HG02938 (cell line): ENCODE results near the gene SETD1B.
"Not testable (repeated sequence)": the region's sequence is repeated elsewhere in the genome, so short reads cannot be mapped to it uniquely, and the experiment has no call there.

Experiments used
- ATAC-seq: cut with Tn5 transposase; IDR thresholded peaks from one replicate; pipeline ENCODE4 v1.9.1; 2021; ENCODE audit warnings: mild to moderate bottlenecking, moderate library complexity; ENCODE audit not compliant: unreplicated experiment

SETD1B gene

GRCh38 chr12:121803861-121804416 is at the start of gene SETD1B:
SETD1B (plus strand) TSS chr12:121804009; CDS start chr12:121804738, 729 bp downstream.
- ATAC-seq, result no peak

GRCh38 chr12:121754836-121755235 is 49.0 kb upstream of the SETD1B start:
- no peak for ATAC-seq

GRCh38 chr12:121755591-121755990 is 48.2 kb upstream of the SETD1B start:
- ATAC-seq, result no peak

GRCh38 chr12:121758536-121758935 is 45.3 kb upstream of the SETD1B start:
- ATAC-seq, result not testable (repeated sequence)

- no peak for ATAC-seq
These were observed 41.5 kb upstream of the SETD1B start for GRCh38 chr12:121762269-121762668.

GRCh38 chr12:121764808-121765207 is 39.0 kb upstream of the SETD1B start:
- ATAC-seq, result no peak

- ATAC-seq, result no peak
These were observed 38.2 kb upstream of the SETD1B start for GRCh38 chr12:121765573-121765972.

GRCh38 chr12:121766290-121767039 is 37.3 kb upstream of the SETD1B start:
- ATAC-seq, result no peak

GRCh38 chr12:121767525-121768016 is 36.2 kb upstream of the SETD1B start:
- ATAC-seq, result no peak

- no peak for ATAC-seq
These were observed 34.4 kb upstream of the SETD1B start for GRCh38 chr12:121769297-121769830.

- ATAC-seq, result no peak
These were observed 33.9 kb upstream of the SETD1B start for GRCh38 chr12:121769831-121770301.

GRCh38 chr12:121770388-121770787 is 33.4 kb upstream of the SETD1B start:
- no peak for ATAC-seq

- no peak for ATAC-seq
These were observed 32.8 kb upstream of the SETD1B start for GRCh38 chr12:121770813-121771625.

- ATAC-seq, result peak; percentile 64
These were observed 30.6 kb upstream of the SETD1B start for GRCh38 chr12:121773011-121773777.

- no peak for ATAC-seq
These were observed 28.8 kb upstream of the SETD1B start for GRCh38 chr12:121774968-121775474.

GRCh38 chr12:121775501-121775900 is 28.3 kb upstream of the SETD1B start:
- ATAC-seq, result no peak

GRCh38 chr12:121776190-121777098 is 27.4 kb upstream of the SETD1B start:
- ATAC-seq, result peak; percentile 43

GRCh38 chr12:121778567-121779421 is 25.0 kb upstream of the SETD1B start:
- no peak for ATAC-seq
